K562 (cell line): ENCODE results near the gene IRS1. TPM values are rescaled to one million over a fixed set of nuclear protein-coding genes. Genes with fewer than 3 reads are reported as not detected.

ENCODE experiments used
- ATAC-seq: fragments of 200-7000 bp; cut with Tn5 transposase; 3 replicates; pipeline ENCODE4 v1.9.1; 2020; ENCODE audit warnings: moderate library complexity
- BruUV-seq: library from RNA; stranded (reverse); fragments of 400-500 nt; replicated peaks from 2 replicates; lab custom pipeline; 2021; lab: Mats Ljungman, UMichigan
- CTCF ChIA-PET: fragments of 300-600 bp; formaldehyde crosslinking; extraction: SDS; loops from one replicate; lab custom pipeline; 2021; ENCODE audit warnings: low intra/inter-chr PET ratio; lab: Yijun Ruan, JAX
- POLR2A ChIA-PET: fragments of 300-600, 350-650 bp; sonication (Branson Sonifier 250); formaldehyde crosslinking; extraction: SDS; loops from one replicate; lab custom pipeline; 2021; ENCODE audit warnings: antibody characterized with exemption, inconsistent platforms; lab: Yijun Ruan, JAX
- DNase-seq, 4 experiments: peaks; one replicate each; pipeline versions ENCODE4 v3.0.0 to v3.0.0-alpha.2; 2011 to 2018; ENCODE audit warnings: low spot score in 3 of 4, mixed read lengths in 3 of 4; ENCODE audit errors: extremely low read depth in 1 of 4
- FAIRE-seq: peaks from 2 replicates; lab custom pipeline; 2011; peaks lifted over from hg19 to GRCh38; lab: Jason Lieb, UNC
- H2AFZ ChIP-seq: 2 replicates; pipeline ENCODE4 v1.6.0; 2011; ENCODE audit warnings: low read depth, low read length, control low read depth, inconsistent platforms
- H3K27ac ChIP-seq: fragments of 200-600 bp; 3 replicates; pipeline ENCODE4 v1.8.0; 2011; ENCODE audit warnings: low read depth, mild to moderate bottlenecking, control low read depth, inconsistent platforms, low read length, moderate library complexity, mixed read lengths; ENCODE audit errors: extremely low read depth
- H3K27me3 ChIP-seq, 2 experiments: fragments of 300-600 bp in 1 of 2; 2 replicates in 1 of 2; 3 replicates in 1 of 2; pipeline versions ENCODE4 v1.6.0 to v1.8.0; 2011; ENCODE audit warnings: inconsistent platforms in 2 of 2, low read length in 2 of 2, mild to moderate bottlenecking in 1 of 2, mixed read lengths in 1 of 2, moderate library complexity in 1 of 2; ENCODE audit not compliant: control insufficient read depth in 2 of 2, insufficient read depth in 2 of 2
- H3K36me3 ChIP-seq: fragments of 300-600 bp; 3 replicates; pipeline ENCODE4 v1.8.0; 2011; ENCODE audit warnings: mild to moderate bottlenecking, low read length, inconsistent platforms; ENCODE audit not compliant: control insufficient read depth, insufficient read depth
- H3K4me1 ChIP-seq, 2 experiments: fragments of 200-600 bp in 1 of 2; replicated peaks in 1 of 2; 2 replicates in 1 of 2; 3 replicates in 1 of 2; pipeline versions ENCODE4 v1.5.1 to v1.8.0; 2011; ENCODE audit warnings: inconsistent platforms in 2 of 2, low read length in 2 of 2, mild to moderate bottlenecking in 1 of 2, mixed read lengths in 1 of 2, moderate library complexity in 1 of 2; ENCODE audit not compliant: control insufficient read depth in 2 of 2, insufficient read depth in 2 of 2
- H3K4me2 ChIP-seq: 2 replicates; pipeline ENCODE4 v1.6.1; 2011; ENCODE audit warnings: low read length, control low read depth, inconsistent platforms, mixed read lengths; ENCODE audit not compliant: insufficient read depth
- H3K4me3 ChIP-seq: fragments of 200-600 bp; sonication (generic), shearing (Covaris generic); 2 replicates; pipeline ENCODE4 v1.5.1; 2016; ENCODE audit warnings: control low read depth, inconsistent platforms
- H3K79me2 ChIP-seq: fragments of 200-600 bp; 3 replicates; pipeline ENCODE4 v1.8.0; 2011; ENCODE audit warnings: low read length, inconsistent platforms; ENCODE audit not compliant: control insufficient read depth, insufficient read depth
- H3K9ac ChIP-seq, 2 experiments: 2 replicates each; pipeline versions ENCODE4 v1.6.0 to v1.6.1; 2011; ENCODE audit warnings: low read depth in 2 of 2, low read length in 2 of 2, control low read depth in 1 of 2, inconsistent platforms in 1 of 2, mild to moderate bottlenecking in 1 of 2, mixed read lengths in 1 of 2; ENCODE audit not compliant: insufficient read depth in 1 of 2
- H3K9me1 ChIP-seq: one replicate; pipeline ENCODE4 v1.6.0; 2011; ENCODE audit warnings: inconsistent platforms, mild to moderate bottlenecking, low read length, moderate library complexity; ENCODE audit not compliant: control insufficient read depth, insufficient read depth
- H3K9me3 ChIP-seq: replicated peaks from 2 replicates; pipeline ENCODE4 v1.5.1; 2011; ENCODE audit warnings: low read depth, low read length, inconsistent platforms; ENCODE audit not compliant: control insufficient read depth, insufficient read depth
- H4K20me1 ChIP-seq: replicated peaks from 2 replicates; pipeline ENCODE4 v1.6.1; 2011; ENCODE audit warnings: low read length, inconsistent platforms, mixed read lengths; ENCODE audit not compliant: control insufficient read depth, insufficient read depth
- BMI1 ChIP-seq: fragments of 150-350 bp; IDR thresholded peaks from 2 replicates; pipeline ENCODE4 v1.6.1; 2014; ENCODE audit warnings: low read length
- CBFA2T3 ChIP-seq: fragments of 450-650 bp; IDR thresholded peaks from 2 replicates; pipeline ENCODE4 v1.6.1; 2017
- CBX3 ChIP-seq, 2 experiments: IDR thresholded peaks; 1 replicate in 1 of 2; 2 replicates in 1 of 2; pipeline ENCODE4 v1.6.1; 2012; ENCODE audit warnings: inconsistent platforms in 2 of 2, low read length in 2 of 2, borderline replicate concordance in 1 of 2, control low read depth in 1 of 2
- ERF ChIP-seq: fragments of 450-650 bp; formaldehyde crosslinking; IDR thresholded peaks from 2 replicates; pipeline ENCODE4 v1.4.0; 2020; ENCODE audit warnings: mild to moderate bottlenecking, mixed read lengths
- HDGF ChIP-seq: fragments of 450-650 bp; IDR thresholded peaks from 2 replicates; pipeline ENCODE4 v1.6.1; 2016
- HMG20A ChIP-seq: fragments of 450-650 bp; formaldehyde crosslinking; conservative IDR thresholded peaks from 2 replicates; pipeline ENCODE4 v1.4.0; 2020; ENCODE audit warnings: mild to moderate bottlenecking, mixed read lengths
- KDM4B ChIP-seq, 2 experiments: fragments of 450-650 bp in 1 of 2; sonication (generic) in 1 of 2; IDR thresholded peaks; 2 replicates each; pipeline ENCODE4 v1.6.1; 2016 to 2017; ENCODE audit warnings: borderline replicate concordance in 2 of 2, antibody characterized with exemption in 1 of 2, low read depth in 1 of 2, mild to moderate bottlenecking in 1 of 2
- PKNOX1 ChIP-seq: fragments of 450-650 bp; IDR thresholded peaks from 2 replicates; pipeline ENCODE4 v1.6.1; 2016
- PML ChIP-seq: IDR thresholded peaks from 2 replicates; pipeline ENCODE4 v1.6.1; 2012; ENCODE audit warnings: low read length, inconsistent platforms
- POLR2G ChIP-seq: fragments of 200-400 bp; formaldehyde crosslinking; IDR thresholded peaks from 2 replicates; pipeline ENCODE4 v1.6.1; 2017; ENCODE audit warnings: low read depth, mild to moderate bottlenecking, antibody characterized with exemption, low read length, moderate library complexity
- SLC30A9 ChIP-seq: fragments of 250-450 bp; sonication (Bioruptor Pico); IDR thresholded peaks from 2 replicates; pipeline ENCODE4 v1.8.0; 2022; ENCODE audit warnings: mild to moderate bottlenecking, moderate library complexity
- STAT5A ChIP-seq: IDR thresholded peaks from 2 replicates; pipeline ENCODE4 v1.6.1; 2012; ENCODE audit warnings: low read length, inconsistent platforms, borderline replicate concordance
- TOE1 ChIP-seq, 2 experiments: fragments of 450-650 bp in 1 of 2; sonication (generic) in 1 of 2; formaldehyde crosslinking in 1 of 2; IDR thresholded peaks; 2 replicates each; pipeline versions ENCODE4 v1.7.1 to v1.8.0; 2016 to 2022; ENCODE audit warnings: borderline replicate concordance in 2 of 2, mild to moderate bottlenecking in 2 of 2, antibody characterized with exemption in 1 of 2, inconsistent platforms in 1 of 2, low read depth in 1 of 2, missing genetic modification reagents in 1 of 2, moderate library complexity in 1 of 2
- WHSC1 ChIP-seq: IDR thresholded peaks from one replicate; pipeline ENCODE4 v1.6.1; 2012; ENCODE audit warnings: low read length, control low read depth, inconsistent platforms
- ZNF143 ChIP-seq: sonication (generic); formaldehyde crosslinking; IDR thresholded peaks from 2 replicates; pipeline ENCODE4 v1.9.0; 2022; ENCODE audit warnings: mild to moderate bottlenecking, missing genetic modification reagents
- ZNF445 ChIP-seq: fragments of 250-450 bp; sonication (Bioruptor Pico); IDR thresholded peaks from 2 replicates; pipeline ENCODE4 v1.4.0; 2020; ENCODE audit warnings: low read depth, mild to moderate bottlenecking, moderate library complexity
- ZNF76 ChIP-seq: fragments of 250-450 bp; sonication (Bioruptor Pico); IDR thresholded peaks from 2 replicates; pipeline ENCODE4 v1.4.0; 2020; ENCODE audit warnings: mild to moderate bottlenecking, moderate library complexity, borderline replicate concordance
- WGBS: fragments of 100-300 bp; shearing (Covaris generic); methylation state at CpG from one replicate; pipeline ENCODE4 v1.1.6; 2016; ENCODE audit warnings: low coverage, mixed read lengths; ENCODE audit not compliant: insufficient coverage; ENCODE audit errors: missing lambda C conversion rate; 5-methylcytosine and 5-hydroxymethylcytosine counted together
- in situ Hi-C: fragments of 300-500 bp; cut with MboI; formaldehyde crosslinking; loops from 4 replicates; pipeline ENCODE4 v1.15.0; 2018; ENCODE audit warnings: inconsistent platforms, mixed read lengths
- intact Hi-C: fragments of 100-400 bp; cut with micrococcal nuclease; formaldehyde crosslinking; loops from 2 replicates; pipeline ENCODE4 v1.14.2; 2022
- polyA plus RNA-seq, 8 experiments: library from polyadenylated mRNA; depleted of rRNA in 4 of 8; stranded (reverse) in 5 of 8; unstranded in 3 of 8; fragments of >200 nt; fragmentation: Nextera tagmentation in 2 of 8; fragmentation: Illumina TruSeq in 1 of 8; extraction: Ambion mirVana in 2 of 8; extraction: Trizol in 1 of 8; gene quantifications; 2 replicates each; pipeline versions ENCODE4 v1.2.1 to v1.2.3, GENCODE V29; 2011 to 2014; ENCODE audit warnings: inconsistent platforms in 1 of 8, missing spikeins in 1 of 8
- total RNA-seq, 7 experiments: library from RNA; depleted of rRNA in 6 of 7; stranded (reverse); fragments of >200 nt in 6 of 7; fragmentation: Illumina TruSeq in 2 of 7; extraction: Trizol in 2 of 7; gene quantifications; 2 replicates each; pipeline versions ENCODE4 v1.2.1 to v1.2.3, GENCODE V29; 2011 to 2021; ENCODE audit warnings: low replicate concordance in 1 of 7
- TF ChIP-seq, protein P1 (sequence below): sonication (generic); formaldehyde crosslinking; IDR thresholded peaks from 2 replicates; pipeline ENCODE4 v1.8.1; 2023; ENCODE audit warnings: mild to moderate bottlenecking, missing genetic modification reagents

Gene IRS1
- total and polyA plus RNA-seq, 9 of the 15 experiments (the other 6 are each of a cell fraction or from before 2014, with no cell fraction given), result under 0.01 to 0.31 (median 0.08) TPM; not detected in 1

DNA sequence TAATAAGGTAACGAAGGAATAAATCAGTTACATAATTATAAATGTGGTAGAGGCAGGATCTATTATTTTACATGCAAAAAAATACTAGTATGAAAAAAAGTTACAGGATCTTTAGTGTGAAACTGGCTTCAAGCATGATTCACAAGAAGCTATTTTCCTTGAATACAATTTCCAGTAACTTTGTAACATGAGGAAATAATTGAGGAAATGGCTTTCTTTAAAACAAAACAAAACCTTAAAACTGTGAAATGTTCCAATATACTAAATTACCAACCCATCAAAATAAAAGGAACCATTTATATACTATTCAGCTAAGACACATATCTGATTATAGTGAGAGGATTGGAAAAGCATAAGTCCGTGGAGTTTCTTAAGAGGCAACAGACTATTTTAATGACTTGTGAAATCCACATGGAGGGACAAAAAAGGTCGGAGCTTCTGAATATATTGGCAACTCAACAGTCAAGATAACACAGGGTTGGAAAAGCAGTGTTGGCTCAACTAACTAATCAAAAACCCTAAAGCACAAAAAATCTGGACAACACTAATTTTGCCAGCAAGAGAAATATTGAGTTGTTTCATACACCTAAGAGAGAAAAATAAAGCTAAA is 10.6 kb downstream of the IRS1 start:
- Histone ChIP-seq H3K9ac (no peak overlapping the region), H4K20me1 (no peaks in the 10 kb centered on the region), H3K9me1 (no peaks in the 10 kb centered on the region), H3K9me3 (no peaks in the 10 kb centered on the region; the same call in 1 of the 2 replicates), H3K27ac (no peak overlapping the region), H3K79me2 (no peaks in the 10 kb centered on the region), H2AFZ (no peak overlapping the region), H3K4me3 (no peak overlapping the region), H3K4me1 (peaks cover 0 to 11% of the 10 kb centered on the region in 2 experiments; a peak in 3 of 5 replicates), H3K4me2 (no peak overlapping the region), H3K27me3 (no peaks in the 10 kb centered on the region), H3K36me3 (no peaks in the 10 kb centered on the region)
- intact Hi-C loops, result no loop called here
- FAIRE-seq, result no peak
- BruUV-seq, result no TSS peak
- DNase-seq, result no peak
- in situ Hi-C loops, result no loop called here
- WGBS, result 2% methylated on average over 3 of the region's 3 CpGs
- ATAC-seq, result no peak
- ChIA-PET POLR2A (interaction anchor here (0.6 kb wide), 1 partner anchor 1133 kb away, joined by 5 read pairs; no protein-coding TSS in a partner anchor), CTCF (no interaction called here)
- TF ChIP-seq CBX3 (IDR thresholded peaks at IDR 0.05; ENCODE audit: borderline replicate concordance in 1 of 2, low read length in 2 of 2) (no peak), TOE1 (IDR thresholded peaks at IDR 0.05; ENCODE audit: borderline replicate concordance) (no peak), TOE1 (CRISPR knock-in tag; IDR thresholded peaks at IDR 0.05; ENCODE audit: borderline replicate concordance, low read depth) (no peak), PML (no peak), PKNOX1 (no peak), HMG20A (CRISPR knock-in tag) (no peak), ZNF143 (no peak), POLR2G (no peak), BMI1 (no peak), KDM4B (IDR thresholded peaks at IDR 0.05; ENCODE audit: borderline replicate concordance in 2 of 2, low read depth in 1 of 2) (no peak), SLC30A9 (CRISPR knock-in tag) (no peak), STAT5A (no peak), ZNF76 (CRISPR knock-in tag) (no peak), WHSC1 (no peak), ZNF445 (CRISPR knock-in tag) (no peak), HDGF (no peak), CBFA2T3 (no peak), ERF (no peak)
- TF ChIP-seq, protein P1, sequence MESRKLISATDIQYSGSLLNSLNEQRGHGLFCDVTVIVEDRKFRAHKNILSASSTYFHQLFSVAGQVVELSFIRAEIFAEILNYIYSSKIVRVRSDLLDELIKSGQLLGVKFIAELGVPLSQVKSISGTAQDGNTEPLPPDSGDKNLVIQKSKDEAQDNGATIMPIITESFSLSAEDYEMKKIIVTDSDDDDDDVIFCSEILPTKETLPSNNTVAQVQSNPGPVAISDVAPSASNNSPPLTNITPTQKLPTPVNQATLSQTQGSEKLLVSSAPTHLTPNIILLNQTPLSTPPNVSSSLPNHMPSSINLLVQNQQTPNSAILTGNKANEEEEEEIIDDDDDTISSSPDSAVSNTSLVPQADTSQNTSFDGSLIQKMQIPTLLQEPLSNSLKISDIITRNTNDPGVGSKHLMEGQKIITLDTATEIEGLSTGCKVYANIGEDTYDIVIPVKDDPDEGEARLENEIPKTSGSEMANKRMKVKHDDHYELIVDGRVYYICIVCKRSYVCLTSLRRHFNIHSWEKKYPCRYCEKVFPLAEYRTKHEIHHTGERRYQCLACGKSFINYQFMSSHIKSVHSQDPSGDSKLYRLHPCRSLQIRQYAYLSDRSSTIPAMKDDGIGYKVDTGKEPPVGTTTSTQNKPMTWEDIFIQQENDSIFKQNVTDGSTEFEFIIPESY (CRISPR knock-in tag), result no peak
